ENCODE results near the gene CYGB. TPM values are rescaled to one million over a fixed set of nuclear protein-coding genes. Genes with fewer than 3 reads are reported as not detected.

CYGB gene
- total RNA-seq, 2 experiments from 2014 or later = 0.44 to 0.57 TPM

GRCh38 chr17:76537288-76537577, 276 bp downstream of the CYGB start:
- Histone ChIP-seq H3K9me3 (ENCODE audit: low read length) (no peaks in the 10 kb centered on the region), H3K4me1 (ENCODE audit: insufficient read depth, low read length, poor library complexity, severe bottlenecking) (peaks cover 7% of the 10 kb centered on the region), H4K20me1 (ENCODE audit: insufficient read depth, low read length) (no peaks in the 10 kb centered on the region), H3K79me2 (ENCODE audit: insufficient read depth, low read depth, low read length) (no peaks in the 10 kb centered on the region), H3K4me3 (ENCODE audit: low read depth, low read length, poor library complexity, severe bottlenecking) (no peak overlapping the region), H3K9me2 (ENCODE audit: insufficient read depth, low read length) (no peaks in the 10 kb centered on the region), H3K36me3 (ENCODE audit: insufficient read depth, low read length) (no peaks in the 10 kb centered on the region), H2AFZ (ENCODE audit: low read length) (no peak overlapping the region), H3K4me2 (ENCODE audit: low read length) (no peak overlapping the region), H3K27ac (ENCODE audit: low read depth, low read length, poor library complexity, severe bottlenecking) (no peak overlapping the region)
- intact Hi-C loops (cut with micrococcal nuclease; ENCODE audit: unreplicated experiment) = no loop called here
- POLR2A ChIA-PET = no interaction called here
- no peak for DNase-seq (ENCODE audit: low spot score)
- CTCF ChIA-PET (ENCODE audit: unreplicated experiment) = no interaction called here
- TF ChIP-seq CTCF (conservative IDR thresholded peaks at IDR 0.05; ENCODE audit: low read length) (no peak), EZH2phosphoT487 (IDR thresholded peaks at IDR 0.05; ENCODE audit: borderline replicate concordance, low read depth, low read length) (no peak)
- BruUV-seq (replicated peaks) = no TSS peak

GRCh38 chr17:76536511-76537287, 810 bp downstream of the CYGB start:
- DNase-seq (ENCODE audit: low spot score) = no peak
- ChIA-PET POLR2A (interaction anchor here (0.9 kb wide), 1 partner anchor 611 kb away, joined by 3 read pairs; no protein-coding TSS in a partner anchor), CTCF (ENCODE audit: unreplicated experiment) (interaction anchor here (0.8 kb wide), 1 partner anchor 14 kb away, joined by 3 read pairs; no protein-coding TSS in a partner anchor)
- Histone ChIP-seq H3K4me1 (ENCODE audit: insufficient read depth, low read length, poor library complexity, severe bottlenecking) (peaks cover 7% of the 10 kb centered on the region), H3K9me3 (ENCODE audit: low read length) (no peaks in the 10 kb centered on the region), H3K4me2 (ENCODE audit: low read length) (no peak overlapping the region), H3K27ac (ENCODE audit: low read depth, low read length, poor library complexity, severe bottlenecking) (no peak overlapping the region), H2AFZ (ENCODE audit: low read length) (no peak overlapping the region), H3K4me3 (ENCODE audit: low read depth, low read length, poor library complexity, severe bottlenecking) (no peak overlapping the region), H3K36me3 (ENCODE audit: insufficient read depth, low read length) (no peaks in the 10 kb centered on the region), H4K20me1 (ENCODE audit: insufficient read depth, low read length) (no peaks in the 10 kb centered on the region), H3K9me2 (ENCODE audit: insufficient read depth, low read length) (no peaks in the 10 kb centered on the region), H3K79me2 (ENCODE audit: insufficient read depth, low read depth, low read length) (no peaks in the 10 kb centered on the region)
- intact Hi-C loops (cut with micrococcal nuclease; ENCODE audit: unreplicated experiment) = no loop called here
- BruUV-seq (replicated peaks) = no TSS peak
- TF ChIP-seq CTCF (conservative IDR thresholded peaks at IDR 0.05; ENCODE audit: low read length) (no peak), EZH2phosphoT487 (IDR thresholded peaks at IDR 0.05; ENCODE audit: borderline replicate concordance, low read depth, low read length) (no peak)

GRCh38 chr17:76535788-76536510, 1.6 kb downstream of the CYGB start:
- H3K79me2 ChIP-seq (ENCODE audit: insufficient read depth, low read depth, low read length) = no peaks in the 10 kb centered on the region
- no peak overlapping the region for H2AFZ ChIP-seq (ENCODE audit: low read length)
- ChIA-PET POLR2A (interaction anchor here (0.9 kb wide), 1 partner anchor 611 kb away, joined by 3 read pairs; no protein-coding TSS in a partner anchor), CTCF (ENCODE audit: unreplicated experiment) (interaction anchor here (0.8 kb wide), 1 partner anchor 13 kb away, joined by 3 read pairs; no protein-coding TSS in a partner anchor)
- no peaks in the 10 kb centered on the region for H4K20me1 ChIP-seq (ENCODE audit: insufficient read depth, low read length)
- no peak for TF ChIP-seq CTCF (conservative IDR thresholded peaks at IDR 0.05; ENCODE audit: low read length)
- H3K36me3 ChIP-seq (ENCODE audit: insufficient read depth, low read length) = no peaks in the 10 kb centered on the region
- intact Hi-C loops (cut with micrococcal nuclease; ENCODE audit: unreplicated experiment) = no loop called here
- no peak overlapping the region for H3K4me2 ChIP-seq (ENCODE audit: low read length)
- H3K4me3 ChIP-seq (ENCODE audit: low read depth, low read length, poor library complexity, severe bottlenecking) = no peak overlapping the region
- H3K27ac ChIP-seq (ENCODE audit: low read depth, low read length, poor library complexity, severe bottlenecking) = no peak overlapping the region
- H3K9me2 ChIP-seq (ENCODE audit: insufficient read depth, low read length) = no peaks in the 10 kb centered on the region
- DNase-seq (ENCODE audit: low spot score) = no peak
- H3K4me1 ChIP-seq (ENCODE audit: insufficient read depth, low read length, poor library complexity, severe bottlenecking) = peaks cover 7% of the 10 kb centered on the region
- BruUV-seq (replicated peaks) = no TSS peak
- no peaks in the 10 kb centered on the region for H3K9me3 ChIP-seq (ENCODE audit: low read length)
